CD14-positive monocyte (primary cell): ENCODE measurements around the gene SSNA1. TPM values are rescaled to one million over a fixed set of nuclear protein-coding genes. Genes with fewer than 3 reads are reported as not detected.

Experiments
- DNase-seq, 3 donors: peaks; one replicate each; pipeline ENCODE4 v3.0.0-alpha.2; 2011 to 2022
- H2AFZ ChIP-seq: 2 replicates; pipeline ENCODE4 v1.6.0; 2012; ENCODE audit warnings: mild to moderate bottlenecking, low read depth, low read length, inconsistent platforms; ENCODE audit not compliant: insufficient read depth, poor library complexity, severe bottlenecking
- H3K27ac ChIP-seq, 2 donors: 1 replicate in 1 of 2; 2 replicates in 1 of 2; pipeline ENCODE4 v1.5.1; 2012 to 2013; ENCODE audit warnings: low read length in 2 of 2, control low read depth in 1 of 2, inconsistent platforms in 1 of 2, low read depth in 1 of 2, mild to moderate bottlenecking in 1 of 2
- H3K27me3 ChIP-seq, 2 donors: one replicate each; pipeline versions ENCODE4 v1.6.0 to v1.6.1; 2011 to 2013; ENCODE audit warnings: low read length in 2 of 2; ENCODE audit not compliant: control insufficient read depth in 2 of 2, insufficient read depth in 2 of 2
- H3K36me3 ChIP-seq, 2 donors: replicated peaks in 1 of 2; 1 replicate in 1 of 2; 2 replicates in 1 of 2; pipeline versions ENCODE4 v1.5.1 to v1.6.1; 2012 to 2013; ENCODE audit warnings: low read length in 2 of 2, control low read depth in 1 of 2, inconsistent platforms in 1 of 2, mild to moderate bottlenecking in 1 of 2; ENCODE audit not compliant: insufficient read depth in 2 of 2, control insufficient read depth in 1 of 2
- H3K4me1 ChIP-seq, 2 donors: 1 replicate in 1 of 2; 2 replicates in 1 of 2; pipeline versions ENCODE4 v1.5.1 to v1.6.1; 2012 to 2013; ENCODE audit warnings: low read length in 2 of 2, control low read depth in 1 of 2, inconsistent platforms in 1 of 2, mild to moderate bottlenecking in 1 of 2, moderate library complexity in 1 of 2; ENCODE audit not compliant: insufficient read depth in 2 of 2, control insufficient read depth in 1 of 2
- H3K4me2 ChIP-seq: replicated peaks from 2 replicates; pipeline ENCODE3; 2012; ENCODE audit warnings: low read length, moderate library complexity, mild to moderate bottlenecking; ENCODE audit not compliant: poor library complexity, severe bottlenecking; ENCODE audit errors: extremely low read depth
- H3K4me3 ChIP-seq, 3 experiments: fragments of 200-600 bp in 1 of 3; sonication (generic) in 1 of 3; replicated peaks in 1 of 3; 1 replicate in 2 of 3; 2 replicates in 1 of 3; pipeline ENCODE4 v1.5.1; 2011 to 2013; ENCODE audit warnings: low read length in 3 of 3, mild to moderate bottlenecking in 3 of 3, control low read depth in 2 of 3, low read depth in 2 of 3, inconsistent platforms in 1 of 3, moderate library complexity in 1 of 3
- H3K79me2 ChIP-seq: 2 replicates; pipeline ENCODE4 v1.6.0; 2012; ENCODE audit warnings: mild to moderate bottlenecking, control low read depth, inconsistent platforms, low read length, moderate library complexity; ENCODE audit not compliant: insufficient read depth
- H3K9ac ChIP-seq: 2 replicates; pipeline ENCODE4 v1.6.0; 2017; ENCODE audit warnings: low read length, mild to moderate bottlenecking; ENCODE audit not compliant: insufficient read depth, poor library complexity, severe bottlenecking
- H3K9me3 ChIP-seq, 2 donors: replicated peaks in 1 of 2; 1 replicate in 1 of 2; 2 replicates in 1 of 2; pipeline versions ENCODE4 v1.5.1 to v1.6.1; 2012 to 2013; ENCODE audit warnings: low read length in 2 of 2, control low read depth in 1 of 2; ENCODE audit not compliant: control insufficient read depth in 1 of 2, insufficient read depth in 1 of 2
- H4K20me1 ChIP-seq: 2 replicates; pipeline ENCODE4 v1.6.0; 2012; ENCODE audit warnings: mild to moderate bottlenecking, low read length, control low read depth, moderate library complexity; ENCODE audit not compliant: insufficient read depth
- H3K27ac Mint-ChIP-seq, 7 donors: one replicate each; pipeline ENCODE4 v1.8.0; 2020; ENCODE audit warnings: mild to moderate bottlenecking in 7 of 7, mixed read lengths in 7 of 7, moderate library complexity in 6 of 7, inconsistent platforms in 2 of 7
- H3K27me3 Mint-ChIP-seq, 3 donors: one replicate each; pipeline ENCODE4 v1.8.0; 2021 to 2022; ENCODE audit warnings: low read depth in 3 of 3, mild to moderate bottlenecking in 3 of 3, mixed read lengths in 3 of 3, moderate library complexity in 3 of 3, inconsistent platforms in 1 of 3
- H3K36me3 Mint-ChIP-seq, 2 donors: one replicate each; pipeline ENCODE4 v1.8.0; 2020; ENCODE audit warnings: mixed read lengths in 2 of 2, inconsistent platforms in 1 of 2, mild to moderate bottlenecking in 1 of 2
- H3K4me1 Mint-ChIP-seq: one replicate; pipeline ENCODE4 v1.8.0; 2020; ENCODE audit warnings: mild to moderate bottlenecking, mixed read lengths
- H3K4me3 Mint-ChIP-seq, 2 donors: one replicate each; pipeline ENCODE4 v1.8.0; 2020; ENCODE audit warnings: mild to moderate bottlenecking in 2 of 2, mixed read lengths in 2 of 2, moderate library complexity in 1 of 2
- H3K9me3 Mint-ChIP-seq, 7 donors: one replicate each; pipeline ENCODE4 v1.8.0; 2020 to 2022; ENCODE audit warnings: mixed read lengths in 7 of 7, mild to moderate bottlenecking in 6 of 7, moderate library complexity in 6 of 7, inconsistent platforms in 2 of 7
- CTCF ChIP-seq: fragments of 200-600 bp; IDR thresholded peaks from one replicate; pipeline ENCODE4 v1.8.0; 2022; ENCODE audit warnings: antibody characterized with exemption, mild to moderate bottlenecking
- WGBS: methylation state at CpG from one replicate; pipeline ENCODE4 v1.1.5; 2013; ENCODE audit warnings: missing lambda C conversion rate; ENCODE audit not compliant: insufficient coverage; 5-methylcytosine and 5-hydroxymethylcytosine counted together
- intact Hi-C, 2 donors: fragments of 100-400 bp; cut with micrococcal nuclease; formaldehyde crosslinking; loops; one replicate each; pipeline versions ENCODE4 v1.15.0 to v1.15.1; 2023
- polyA plus RNA-seq, 3 donors: library from polyadenylated mRNA; depleted of rRNA in 1 of 3; unstranded in 2 of 3; stranded (reverse) in 1 of 3; fragments of 300-500 nt in 2 of 3; fragments of >200 nt in 1 of 3; fragmentation: Illumina TruSeq in 2 of 3; gene quantifications; 1 replicate in 2 of 3; 2 replicates in 1 of 3; pipeline ENCODE4 v1.2.3, GENCODE V29; 2012 to 2021

The SSNA1 gene
- polyA plus RNA-seq, 3 donors = 87.0 to 118 (median 98.3) TPM

- no peak for DNase-seq
- Histone ChIP-seq H4K20me1 (no peaks in the 10 kb centered on the region), H3K4me3 (no peak overlapping the region), H3K9me3 (no peaks in the 10 kb centered on the region), H2AFZ (no peak overlapping the region), H3K4me2 (no peak overlapping the region), H3K79me2 (no peaks in the 10 kb centered on the region), H3K27ac (no peak overlapping the region), H3K36me3 (peaks cover 71 to 76% of the 10 kb centered on the region in 2 donors), H3K4me1 (no peaks in the 10 kb centered on the region), H3K9ac (no peak overlapping the region), H3K27me3 (peaks cover 0 to 4% of the 10 kb centered on the region in 2 donors)
- TF ChIP-seq CTCF = no peak
- Mint-ChIP-seq H3K27ac (no peak overlapping the region), H3K4me1 (no peaks in the 10 kb centered on the region), H3K4me3 (no peak overlapping the region), H3K9me3 (no peaks in the 10 kb centered on the region), H3K27me3 (peaks cover 1 to 7% (median 4%) of the 10 kb centered on the region in 3 donors), H3K36me3 (peaks cover 54 to 70% of the 10 kb centered on the region in 2 donors)
- intact Hi-C loops = loop anchor here in 1 of 2 donors (5.0 kb wide), 1 partner anchor 62 kb away; no protein-coding TSS in a partner anchor
- 98% methylated on average over 12 of the region's 17 CpGs for WGBS
Observed at GRCh38 chr9:137179761-137180160, 8.7 kb upstream of the SSNA1 start.

GRCh38 chr9:137180491-137180890 lies 8.0 kb upstream of the SSNA1 start:
- Histone ChIP-seq H3K27ac (no peak overlapping the region), H3K4me2 (no peak overlapping the region), H3K4me1 (no peaks in the 10 kb centered on the region), H3K9me3 (no peaks in the 10 kb centered on the region), H3K4me3 (no peak overlapping the region), H3K79me2 (peaks cover under 1% of the 10 kb centered on the region), H3K27me3 (peaks cover 0 to 4% of the 10 kb centered on the region in 2 donors), H2AFZ (no peak overlapping the region), H3K36me3 (peaks cover 78 to 83% of the 10 kb centered on the region in 2 donors), H4K20me1 (no peaks in the 10 kb centered on the region), H3K9ac (no peak overlapping the region)
- no peak for TF ChIP-seq CTCF
- H3K4me1 Mint-ChIP-seq = no peaks in the 10 kb centered on the region
- no peak overlapping the region for H3K4me3 Mint-ChIP-seq
- intact Hi-C loops = loop anchor here in 1 of 2 donors (5.0 kb wide), 1 partner anchor 63 kb away; no protein-coding TSS in a partner anchor
- DNase-seq = no peak
- WGBS = over 99% methylated on average over 20 of the region's 20 CpGs
- peaks cover 0 to 5% (median 1%) of the 10 kb centered on the region in 3 donors for H3K27me3 Mint-ChIP-seq
- peaks cover 57 to 77% of the 10 kb centered on the region in 2 donors for H3K36me3 Mint-ChIP-seq
- no peak overlapping the region for H3K27ac Mint-ChIP-seq
- no peaks in the 10 kb centered on the region for H3K9me3 Mint-ChIP-seq
